Measurements from ENCODE around the gene UACA.

UACA gene

GRCh38 chr15:70651303-70651845 lies 112.0 kb downstream of the UACA start:
- ChIA-PET CTCF (interaction anchor here (1.0 kb wide), 1 partner anchor 71 kb away, joined by 3 read pairs; no protein-coding TSS in a partner anchor), POLR2A (ENCODE audit: low non-redundant PET) (no interaction called here)
- no peak for DNase-seq (ENCODE audit: low spot score)
- TF ChIP-seq, protein P1, sequence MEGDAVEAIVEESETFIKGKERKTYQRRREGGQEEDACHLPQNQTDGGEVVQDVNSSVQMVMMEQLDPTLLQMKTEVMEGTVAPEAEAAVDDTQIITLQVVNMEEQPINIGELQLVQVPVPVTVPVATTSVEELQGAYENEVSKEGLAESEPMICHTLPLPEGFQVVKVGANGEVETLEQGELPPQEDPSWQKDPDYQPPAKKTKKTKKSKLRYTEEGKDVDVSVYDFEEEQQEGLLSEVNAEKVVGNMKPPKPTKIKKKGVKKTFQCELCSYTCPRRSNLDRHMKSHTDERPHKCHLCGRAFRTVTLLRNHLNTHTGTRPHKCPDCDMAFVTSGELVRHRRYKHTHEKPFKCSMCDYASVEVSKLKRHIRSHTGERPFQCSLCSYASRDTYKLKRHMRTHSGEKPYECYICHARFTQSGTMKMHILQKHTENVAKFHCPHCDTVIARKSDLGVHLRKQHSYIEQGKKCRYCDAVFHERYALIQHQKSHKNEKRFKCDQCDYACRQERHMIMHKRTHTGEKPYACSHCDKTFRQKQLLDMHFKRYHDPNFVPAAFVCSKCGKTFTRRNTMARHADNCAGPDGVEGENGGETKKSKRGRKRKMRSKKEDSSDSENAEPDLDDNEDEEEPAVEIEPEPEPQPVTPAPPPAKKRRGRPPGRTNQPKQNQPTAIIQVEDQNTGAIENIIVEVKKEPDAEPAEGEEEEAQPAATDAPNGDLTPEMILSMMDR (conservative IDR thresholded peaks at IDR 0.05; ENCODE audit: low read depth): no peak
- H3K27ac ChIP-seq: no peak overlapping the region

DNA sequence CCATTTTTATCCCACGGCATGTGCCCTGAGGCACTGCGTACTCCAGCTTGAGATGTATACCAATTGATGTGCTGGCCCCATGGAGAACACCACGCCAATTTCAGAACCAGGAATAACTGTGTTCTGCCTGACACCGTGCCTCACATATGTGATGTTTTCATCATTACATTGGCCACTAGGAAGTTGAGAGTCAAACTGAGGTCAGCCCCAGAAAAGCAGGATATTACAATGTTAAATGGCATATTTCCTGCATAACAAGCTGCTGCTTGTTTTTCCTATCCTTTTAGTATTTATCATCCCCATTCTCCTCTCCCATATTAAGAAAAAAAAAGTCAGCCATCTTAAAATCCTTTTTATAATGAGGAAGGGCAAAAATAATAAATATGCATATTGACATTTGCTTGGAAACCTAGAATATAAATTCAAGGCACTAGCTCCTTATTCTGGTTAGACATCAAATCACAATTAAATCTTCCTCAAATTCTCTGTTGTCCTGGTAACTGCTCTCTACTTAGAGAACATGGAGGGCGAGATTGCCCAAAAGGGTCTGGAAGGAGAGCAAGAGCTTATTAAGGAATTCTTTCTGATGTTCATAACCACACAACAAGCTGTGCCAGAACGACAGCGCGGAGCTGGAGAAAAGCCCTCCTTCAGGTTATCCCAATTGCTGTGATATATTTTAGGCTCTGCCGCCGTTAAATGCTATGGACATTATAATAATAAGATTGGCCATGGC lies 112.6 kb downstream of the UACA start:
- H3K27ac ChIP-seq: no peak overlapping the region
- TF ChIP-seq, protein P1 (conservative IDR thresholded peaks at IDR 0.05; ENCODE audit: low read depth): no peak
- CTCF ChIA-PET: interaction anchor here (0.6 to 1.0 kb wide), 2 partner anchors 72 to 158 kb away, joined by 3 read pairs; no protein-coding TSS in a partner anchor
- POLR2A ChIA-PET (ENCODE audit: low non-redundant PET): no interaction called here
- DNase-seq (ENCODE audit: low spot score): peak; percentile 41

- CTCF ChIA-PET: no interaction called here
- no peak overlapping the region for H3K27ac ChIP-seq
- no peak for DNase-seq (ENCODE audit: low spot score)
- TF ChIP-seq, protein P1 (conservative IDR thresholded peaks at IDR 0.05; ENCODE audit: low read depth): no peak
- POLR2A ChIA-PET (ENCODE audit: low non-redundant PET): no interaction called here
These were observed 116.0 kb downstream of the UACA start for GRCh38 chr15:70647396-70647795.

DNA sequence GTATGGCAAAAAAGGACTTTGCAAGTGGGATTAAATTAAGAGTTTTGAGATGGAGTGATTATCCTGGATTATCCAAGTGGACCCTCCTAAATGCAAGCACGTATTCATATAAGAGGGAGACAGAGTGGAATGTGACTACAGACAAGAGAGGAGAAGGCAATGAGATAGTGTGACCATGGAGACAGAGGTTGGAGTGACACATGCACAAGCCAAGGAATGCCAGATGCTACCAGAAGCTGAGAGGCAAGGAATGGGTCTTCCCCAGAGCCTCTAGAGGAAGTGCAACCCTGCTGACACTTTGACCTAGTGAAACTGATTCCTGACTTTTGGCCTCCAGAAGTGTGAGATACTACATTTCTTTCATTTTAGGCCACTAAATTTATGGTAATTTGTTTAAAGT lies 117.2 kb downstream of the UACA start:
- no peak for DNase-seq (ENCODE audit: low spot score)
- TF ChIP-seq, protein P1 (conservative IDR thresholded peaks at IDR 0.05; ENCODE audit: low read depth): no peak
- no peak overlapping the region for H3K27ac ChIP-seq
- ChIA-PET CTCF (no interaction called here), POLR2A (ENCODE audit: low non-redundant PET) (no interaction called here)

- peak; percentile 33 for DNase-seq (ENCODE audit: low spot score)
- TF ChIP-seq, protein P1 (conservative IDR thresholded peaks at IDR 0.05; ENCODE audit: low read depth): no peak
- POLR2A ChIA-PET (ENCODE audit: low non-redundant PET): no interaction called here
- H3K27ac ChIP-seq: no peak overlapping the region
- CTCF ChIA-PET: no interaction called here
These were observed 119.6 kb downstream of the UACA start for GRCh38 chr15:70643783-70644125.

DNA sequence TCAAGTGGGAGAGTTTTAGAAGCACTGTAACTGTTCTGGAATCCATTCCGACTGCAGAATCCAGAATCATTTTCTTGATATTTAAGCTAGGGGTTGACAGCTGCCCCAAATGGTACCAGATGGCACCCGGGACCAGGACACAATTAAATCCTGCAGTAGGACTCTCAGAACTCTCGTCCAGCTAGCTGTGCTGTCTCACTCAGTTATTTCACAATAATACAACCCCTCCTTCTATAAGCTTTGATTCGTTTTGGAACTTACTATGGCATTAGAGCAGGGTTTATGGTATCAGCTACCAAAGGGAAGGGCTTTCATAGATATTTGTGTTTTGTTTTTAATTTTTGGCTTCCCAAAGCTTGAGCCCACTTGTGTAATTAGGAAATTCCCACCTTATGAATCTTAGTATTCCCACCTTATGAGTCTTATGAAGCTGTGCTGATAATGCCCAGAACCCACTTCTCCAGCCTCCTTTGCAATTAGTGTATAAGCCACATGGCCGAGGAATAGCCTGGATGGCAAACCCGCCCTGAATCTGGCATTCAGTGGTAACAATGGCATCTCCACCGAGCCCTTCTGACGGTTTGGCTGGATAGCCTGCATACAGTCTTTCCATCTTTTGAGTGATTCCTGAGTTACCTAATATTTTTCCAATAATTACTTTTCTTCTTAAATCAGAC lies 120.1 kb downstream of the UACA start:
- ChIA-PET POLR2A (ENCODE audit: low non-redundant PET) (no interaction called here), CTCF (interaction anchor here (0.6 to 0.7 kb wide), 2 partner anchors 144 to 1167 kb away, joined by 3 to 4 read pairs; no protein-coding TSS in a partner anchor)
- TF ChIP-seq, protein P1 (conservative IDR thresholded peaks at IDR 0.05; ENCODE audit: low read depth): no peak
- no peak overlapping the region for H3K27ac ChIP-seq
- no peak for DNase-seq (ENCODE audit: low spot score)
